GM12878 (cell line): ENCODE measurements around the gene NCAN. TPM values are rescaled to one million over a fixed set of nuclear protein-coding genes. Genes with fewer than 3 reads are reported as not detected.
A peak's percentile ranks its signal among the peaks of the same experiment; 100 is the strongest.

ENCODE experiments used
- ATAC-seq: fragments of 200-7000 bp; cut with Tn5 transposase; 3 replicates; pipeline ENCODE4 v1.9.1; 2020; ENCODE audit warnings: mild to moderate bottlenecking, moderate library complexity
- BruUV-seq: library from RNA; stranded (reverse); fragments of 400-500 nt; replicated peaks from 2 replicates; lab custom pipeline; 2021; lab: Mats Ljungman, UMichigan
- CTCF ChIA-PET: fragments of 300-600 bp; sonication (Branson Sonifier 250); formaldehyde crosslinking; extraction: SDS; loops from one replicate; lab custom pipeline; 2021; ENCODE audit warnings: inconsistent platforms; lab: Yijun Ruan, JAX
- POLR2A ChIA-PET: fragments of 350-600 bp; formaldehyde crosslinking; extraction: SDS; loops from one replicate; lab custom pipeline; 2021; ENCODE audit warnings: inconsistent platforms; lab: Charles Lee
- RAD21 ChIA-PET: fragments of 300-600 bp; sonication (Branson Sonifier 250); formaldehyde crosslinking; loops from one replicate; lab custom pipeline; 2023; ENCODE audit warnings: antibody characterized with exemption; ENCODE audit not compliant: unreplicated experiment; lab: Charles Lee
- SMC1A ChIA-PET: fragments of 300-600 bp; sonication (Branson Sonifier 250); formaldehyde crosslinking; loops from one replicate; lab custom pipeline; 2023; ENCODE audit not compliant: unreplicated experiment, uncharacterized antibody; lab: Charles Lee
- DNase-seq: peaks from one replicate; pipeline ENCODE4 v3.0.0-alpha.2; 2011; ENCODE audit warnings: low read depth, low spot score
- FAIRE-seq: peaks from 3 replicates; lab custom pipeline; 2011; peaks lifted over from hg19 to GRCh38; lab: Jason Lieb, UNC
- H2AFZ ChIP-seq: 2 replicates; pipeline ENCODE4 v1.6.0; 2011; ENCODE audit warnings: low read depth, low read length, control low read depth; ENCODE audit not compliant: control insufficient read depth
- H3K27ac ChIP-seq: 2 replicates; pipeline ENCODE4 v1.5.1; 2011; ENCODE audit warnings: control low read depth; ENCODE audit not compliant: control insufficient read depth, insufficient read depth
- H3K27me3 ChIP-seq, 2 experiments: replicated peaks in 1 of 2; 2 replicates each; pipeline versions ENCODE4 v1.6.0 to v1.6.1; 2011; ENCODE audit warnings: low read length in 1 of 2; ENCODE audit not compliant: control insufficient read depth in 2 of 2, insufficient read depth in 2 of 2
- H3K36me3 ChIP-seq, 2 experiments: 2 replicates each; pipeline ENCODE4 v1.5.1; 2011; ENCODE audit warnings: low read length in 1 of 2; ENCODE audit not compliant: control insufficient read depth in 2 of 2, insufficient read depth in 2 of 2
- H3K4me1 ChIP-seq: 2 replicates; pipeline ENCODE4 v1.6.1; 2011; ENCODE audit warnings: mild to moderate bottlenecking, low read length, moderate library complexity, mixed read lengths; ENCODE audit not compliant: control insufficient read depth, insufficient read depth
- H3K4me2 ChIP-seq: 2 replicates; pipeline ENCODE4 v1.6.0; 2011; ENCODE audit warnings: control low read depth; ENCODE audit not compliant: control insufficient read depth, insufficient read depth
- H3K4me3 ChIP-seq: fragments of 200-600 bp; sonication (generic); 2 replicates; pipeline ENCODE4 v1.5.1; 2016
- H3K79me2 ChIP-seq: 2 replicates; pipeline ENCODE4 v1.6.0; 2011; ENCODE audit warnings: low read length; ENCODE audit not compliant: control insufficient read depth, insufficient read depth
- H3K9ac ChIP-seq: 2 replicates; pipeline ENCODE4 v1.8.0; 2011; ENCODE audit warnings: low read length, control low read depth, mixed read lengths; ENCODE audit not compliant: control insufficient read depth, insufficient read depth
- H3K9me3 ChIP-seq: replicated peaks from 3 replicates; pipeline ENCODE4 v1.5.1; 2011; ENCODE audit warnings: mild to moderate bottlenecking, low read length; ENCODE audit not compliant: control insufficient read depth, insufficient read depth
- H4K20me1 ChIP-seq: 2 replicates; pipeline ENCODE4 v1.6.0; 2011; ENCODE audit not compliant: control insufficient read depth, insufficient read depth
- BACH1 ChIP-seq: fragments of 450-650 bp; IDR thresholded peaks from 2 replicates; pipeline ENCODE4 v1.6.1; 2017; ENCODE audit warnings: mild to moderate bottlenecking, borderline replicate concordance
- HDGF ChIP-seq: fragments of 450-650 bp; IDR thresholded peaks from 2 replicates; pipeline ENCODE4 v1.6.1; 2016; ENCODE audit warnings: antibody characterized with exemption
- MEF2A ChIP-seq: IDR thresholded peaks from 2 replicates; pipeline ENCODE4 v1.6.1; 2011; ENCODE audit warnings: low read depth, mild to moderate bottlenecking, low read length, moderate library complexity; ENCODE audit not compliant: insufficient read depth
- WGBS: methylation state at CpG from one replicate; pipeline ENCODE4 v1.1.6; 2016; ENCODE audit warnings: low lambda C conversion rate; ENCODE audit not compliant: insufficient replicate concordance, insufficient coverage; ENCODE audit errors: missing lambda C conversion rate; 5-methylcytosine and 5-hydroxymethylcytosine counted together
- in situ Hi-C: fragments of 300-500 bp; cut with MboI; formaldehyde crosslinking; loops from 9 replicates; pipeline ENCODE4 v1.14.3; 2018; ENCODE audit warnings: mixed read lengths
- intact Hi-C: fragments of 100-400 bp; cut with micrococcal nuclease; formaldehyde crosslinking; loops from one replicate; pipeline ENCODE4 v1.14.2; 2022; ENCODE audit not compliant: unreplicated experiment
- polyA plus RNA-seq, 11 experiments: library from polyadenylated mRNA; depleted of rRNA in 4 of 11; unstranded in 6 of 11; stranded (reverse) in 5 of 11; fragments of >200 nt; fragmentation: Nextera tagmentation in 4 of 11; fragmentation: Illumina TruSeq in 1 of 11; extraction: Ambion mirVana in 4 of 11; extraction: Trizol in 1 of 11; gene quantifications; 1 replicate in 1 of 11; 2 replicates in 10 of 11; pipeline versions ENCODE4 v1.2.1 to v1.2.3, GENCODE V29; 2011 to 2016; ENCODE audit warnings: inconsistent platforms in 2 of 11, missing spikeins in 2 of 11, low read depth in 1 of 11
- total RNA-seq, 4 experiments: library from RNA; depleted of rRNA in 3 of 4; stranded (reverse); fragments of >200 nt in 3 of 4; fragmentation: Illumina TruSeq in 1 of 4; extraction: Trizol in 1 of 4; gene quantifications; 2 replicates each; pipeline versions ENCODE4 v1.2.1 to v1.2.3, GENCODE V29; 2013 to 2021

Gene NCAN
- total and polyA plus RNA-seq, 10 of the 15 experiments (the other 5 are each of a cell fraction or from before 2014, with no cell fraction given) = 0.02 to 0.34 (median 0.12) TPM; not detected in 1

DNA sequence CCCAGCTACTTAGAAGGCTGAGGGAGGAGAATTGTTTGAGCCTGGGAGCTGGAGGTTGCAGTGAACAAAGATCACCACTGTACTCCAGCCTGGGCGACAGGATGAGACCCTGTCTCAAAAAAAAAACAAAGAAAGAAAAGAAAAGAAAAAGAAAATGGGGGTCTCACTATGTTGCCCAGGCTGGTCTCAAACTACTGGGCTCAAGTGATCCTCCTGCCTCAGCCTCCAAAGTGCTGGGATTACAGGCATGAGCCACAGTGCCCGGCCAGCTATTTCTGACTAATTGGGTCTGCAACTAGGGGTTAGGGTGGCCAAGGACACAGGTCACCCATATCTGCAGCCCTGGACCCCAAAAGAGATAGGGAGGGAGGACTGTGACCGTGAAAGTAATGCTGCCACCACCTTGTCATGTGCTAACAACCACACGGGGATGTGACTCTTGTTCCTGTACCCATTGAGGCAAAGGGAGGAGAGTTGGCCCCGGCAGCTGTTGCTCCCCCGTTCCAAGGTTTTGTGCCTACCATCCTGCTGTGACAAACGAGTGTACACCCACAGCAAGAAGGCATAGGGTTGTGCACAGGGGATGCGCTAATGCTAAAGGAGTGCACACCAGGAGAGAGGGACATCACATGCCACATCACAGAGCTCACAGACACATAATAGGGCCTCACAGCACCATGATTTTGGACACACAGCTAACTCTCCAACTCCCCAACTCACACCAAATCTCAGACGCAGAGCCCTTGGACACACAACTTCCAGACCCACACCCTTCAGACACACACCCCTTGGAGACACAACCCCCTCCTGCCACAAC, 42.3 kb upstream of the NCAN start:
- H3K4me2 ChIP-seq = peak overlapping the region; percentile 94
- H3K36me3 ChIP-seq = no peaks in the 10 kb centered on the region
- 7% methylated on average over 9 of the region's 9 CpGs for WGBS
- H3K4me1 ChIP-seq = peaks cover 24% of the 10 kb centered on the region
- H3K4me3 ChIP-seq = peak overlapping the region; percentile 89
- ChIA-PET CTCF (interaction anchor here (1.0 to 6.6 kb wide), 7 partner anchors 12 to 30 kb away, joined by 3 to 86 read pairs (median 8); partner anchors contain the start of genes BORCS8 and RFXANK), POLR2A (interaction anchor here (0.6 to 4.0 kb wide), 10 partner anchors 12 to 167 kb away, joined by 3 to 74 read pairs (median 4); partner anchors contain the start of gene SLC25A42), SMC1A (interaction anchor here (0.7 to 4.8 kb wide), 7 partner anchors 8 to 208 kb away, joined by 3 to 83 read pairs (median 6); no protein-coding TSS in a partner anchor), RAD21 (interaction anchor here (14.0 kb wide), 1 partner anchor 15 kb away, joined by 394 read pairs; no protein-coding TSS in a partner anchor)
- DNase-seq (no peak), ATAC-seq (peak; percentile 51), FAIRE-seq (peak; percentile 85)
- intact Hi-C loops = no loop called here
- no peaks in the 10 kb centered on the region for H3K27me3 ChIP-seq
- peak overlapping the region; percentile 43; the same call in 1 of the 2 replicates for H3K9ac ChIP-seq
- no peaks in the 10 kb centered on the region for H3K9me3 ChIP-seq
- in situ Hi-C loops = no loop called here
- no peaks in the 10 kb centered on the region for H4K20me1 ChIP-seq
- H3K27ac ChIP-seq = 0 out of 2 replicates have a peak overlapping the region, but pooled peaks have one; percentile 27
- 0 out of 2 replicates have a peak, but pooled peaks have one; percentile 66 for TF ChIP-seq HDGF
- no peak for TF ChIP-seq BACH1
- no peak for TF ChIP-seq MEF2A
- peaks cover 10% of the 10 kb centered on the region for H3K79me2 ChIP-seq
- BruUV-seq = TSS peak; percentile 84
- H2AFZ ChIP-seq = peak overlapping the region; percentile 42; the same call in 1 of the 2 replicates
